WERI-Rb-1 (cell line): ENCODE results near the gene IL1RL2.

Experiments used
- DNase-seq: peaks from one replicate; pipeline ENCODE4 v3.0.0-alpha.2; 2020
- H3K27ac ChIP-seq: fragments of 250-450 bp; sonication (Bioruptor Pico); 2 replicates; pipeline ENCODE4 v1.5.1; 2020; ENCODE audit warnings: mild to moderate bottlenecking, moderate library complexity
- H3K27me3 ChIP-seq: fragments of 250-450 bp; sonication (Bioruptor Pico); 2 replicates; pipeline ENCODE4 v1.5.1; 2021; ENCODE audit warnings: mild to moderate bottlenecking, low read depth, moderate library complexity; ENCODE audit not compliant: insufficient read depth, severe bottlenecking
- H3K36me3 ChIP-seq: fragments of 250-450 bp; sonication (Bioruptor Pico); 2 replicates; pipeline ENCODE4 v1.5.1; 2020; ENCODE audit warnings: mild to moderate bottlenecking, moderate library complexity
- H3K4me3 ChIP-seq: 2 replicates; pipeline ENCODE4 v1.5.1; 2011; ENCODE audit warnings: low read depth, mild to moderate bottlenecking, control low read depth, low read length
- H3K9me3 ChIP-seq: fragments of 250-450 bp; sonication (Bioruptor Pico); 2 replicates; pipeline ENCODE4 v1.5.1; 2021; ENCODE audit warnings: mild to moderate bottlenecking, moderate library complexity; ENCODE audit not compliant: severe bottlenecking
- CTCF ChIP-seq: IDR thresholded peaks from 2 replicates; pipeline ENCODE4 v1.5.1; 2011; ENCODE audit warnings: low read depth, mild to moderate bottlenecking, control low read depth, inconsistent platforms, low read length

The IL1RL2 gene

GRCh38 chr2:102186791-102187495 lies at the start of gene IL1RL2:
TSS of gene IL1RL2 (plus strand) at chr2:102187023. CDS start at chr2:102187868, 845 bp downstream.
- Histone ChIP-seq H3K9me3 (no peaks in the 10 kb centered on the region), H3K36me3 (no peaks in the 10 kb centered on the region), H3K27me3 (peaks cover 84% of the 10 kb centered on the region), H3K4me3 (no peak within 1 kb of the TSS), H3K27ac (no peak within 1 kb of the TSS)
- no peak for DNase-seq
- no peak for TF ChIP-seq CTCF

GRCh38 chr2:102137138-102137537 lies 49.7 kb upstream of the IL1RL2 start:
- TF ChIP-seq CTCF, result no peak
- no peak for DNase-seq
- Histone ChIP-seq H3K36me3 (no peaks in the 10 kb centered on the region), H3K9me3 (no peaks in the 10 kb centered on the region), H3K27me3 (peaks cover 73% of the 10 kb centered on the region), H3K27ac (no peak overlapping the region), H3K4me3 (no peak overlapping the region)

GRCh38 chr2:102138331-102138730 lies 48.5 kb upstream of the IL1RL2 start:
- Histone ChIP-seq H3K4me3 (no peak overlapping the region), H3K9me3 (no peaks in the 10 kb centered on the region), H3K36me3 (no peaks in the 10 kb centered on the region), H3K27me3 (peaks cover 76% of the 10 kb centered on the region), H3K27ac (no peak overlapping the region)
- DNase-seq, result no peak
- no peak for TF ChIP-seq CTCF

- H3K4me3 ChIP-seq, result no peak overlapping the region
- no peak overlapping the region for H3K27ac ChIP-seq
- peaks cover 76% of the 10 kb centered on the region for H3K27me3 ChIP-seq
- DNase-seq, result no peak
- H3K36me3 ChIP-seq, result no peaks in the 10 kb centered on the region
- TF ChIP-seq CTCF, result no peak
- H3K9me3 ChIP-seq, result no peaks in the 10 kb centered on the region
Observed at GRCh38 chr2:102139851-102140250, 47.0 kb upstream of the IL1RL2 start.

- DNase-seq, result no peak
- Histone ChIP-seq H3K4me3 (no peak overlapping the region), H3K27me3 (peaks cover 78% of the 10 kb centered on the region), H3K36me3 (no peaks in the 10 kb centered on the region), H3K27ac (no peak overlapping the region), H3K9me3 (peaks cover 3% of the 10 kb centered on the region)
- no peak for TF ChIP-seq CTCF
Observed at GRCh38 chr2:102140377-102140776, 46.4 kb upstream of the IL1RL2 start.
